H1 (cell line): ENCODE measurements around the gene OGG1. TPM values are rescaled to one million over a fixed set of nuclear protein-coding genes. Genes with fewer than 3 reads are reported as not detected.

Experiments used
- CTCF ChIA-PET: fragments of 300-600 bp; sonication (Branson Sonifier 250); formaldehyde crosslinking; loops from one replicate; lab custom pipeline; 2021; ENCODE audit not compliant: partially characterized antibody; lab: Charles Lee
- POLR2A ChIA-PET: fragments of 300-600 bp; sonication (Branson Sonifier 250); formaldehyde crosslinking; loops from one replicate; lab custom pipeline; 2021; ENCODE audit warnings: inconsistent platforms; ENCODE audit not compliant: partially characterized antibody; lab: Charles Lee
- DNase-seq, 2 experiments: peaks; one replicate each; pipeline versions ENCODE4 v3.0.0 to v3.0.0-alpha.2; 2010 to 2022; ENCODE audit warnings: low spot score in 2 of 2, low read depth in 1 of 2, mixed read lengths in 1 of 2
- FAIRE-seq: peaks from 2 replicates; lab custom pipeline; 2011; peaks lifted over from hg19 to GRCh38; lab: Jason Lieb, UNC
- H2AFZ ChIP-seq: 2 replicates; pipeline ENCODE4 v1.8.1; 2012; ENCODE audit warnings: low read length, inconsistent platforms
- H2AK5ac ChIP-seq: 2 replicates; pipeline ENCODE4 v1.6.1; 2013; ENCODE audit warnings: low read depth, low read length
- H2BK120ac ChIP-seq: replicated peaks from 2 replicates; pipeline ENCODE3; 2013; ENCODE audit warnings: low read depth, low read length, inconsistent platforms
- H2BK12ac ChIP-seq: 2 replicates; pipeline ENCODE4 v1.6.1; 2013; ENCODE audit warnings: low read depth, low read length
- H2BK15ac ChIP-seq: 2 replicates; pipeline ENCODE4 v1.6.1; 2013; ENCODE audit warnings: low read length
- H2BK20ac ChIP-seq: 2 replicates; pipeline ENCODE4 v1.6.1; 2013; ENCODE audit warnings: low read length
- H2BK5ac ChIP-seq: 2 replicates; pipeline ENCODE4 v1.6.1; 2013; ENCODE audit warnings: low read depth, low read length
- H3K14ac ChIP-seq: 2 replicates; pipeline ENCODE4 v1.6.1; 2013; ENCODE audit warnings: inconsistent platforms; ENCODE audit not compliant: insufficient read length
- H3K18ac ChIP-seq: 2 replicates; pipeline ENCODE4 v1.6.1; 2013; ENCODE audit warnings: low read length; ENCODE audit errors: extremely low read depth
- H3K23ac ChIP-seq: 2 replicates; pipeline ENCODE4 v1.6.1; 2013; ENCODE audit warnings: inconsistent platforms; ENCODE audit not compliant: insufficient read length
- H3K23me2 ChIP-seq: 2 replicates; pipeline ENCODE4 v1.6.1; 2013; ENCODE audit warnings: low read depth, low read length
- H3K27ac ChIP-seq: 2 replicates; pipeline ENCODE4 v1.6.1; 2011; ENCODE audit warnings: low read depth, low read length, inconsistent platforms
- H3K27me3 ChIP-seq, 4 experiments: replicated peaks in 1 of 4; 1 replicate in 1 of 4; 2 replicates in 3 of 4; pipeline versions ENCODE4 v1.6.1 to v1.8.1; 2011 to 2013; ENCODE audit warnings: low read length in 3 of 4, mild to moderate bottlenecking in 3 of 4, inconsistent platforms in 2 of 4, mixed read lengths in 2 of 4, moderate library complexity in 1 of 4; ENCODE audit not compliant: control insufficient read depth in 3 of 4, insufficient read depth in 3 of 4; ENCODE audit errors: extremely low read depth in 1 of 4
- H3K36me3 ChIP-seq, 4 experiments: 2 replicates each; pipeline versions ENCODE4 v1.6.1 to v1.8.1; 2011 to 2013; ENCODE audit warnings: mild to moderate bottlenecking in 4 of 4, low read length in 3 of 4, moderate library complexity in 2 of 4, control low read depth in 1 of 4, inconsistent platforms in 1 of 4; ENCODE audit not compliant: insufficient read depth in 4 of 4, control insufficient read depth in 2 of 4
- H3K4ac ChIP-seq: replicated peaks from 2 replicates; pipeline ENCODE3; 2013; ENCODE audit warnings: low read length, low read depth, mixed read lengths, inconsistent platforms; ENCODE audit not compliant: insufficient read length
- H3K4me1 ChIP-seq, 4 experiments: replicated peaks in 1 of 4; 1 replicate in 1 of 4; 2 replicates in 3 of 4; pipeline versions ENCODE4 v1.6.1 to v1.8.1; 2011 to 2013; ENCODE audit warnings: low read length in 3 of 4, inconsistent platforms in 2 of 4, mixed read lengths in 1 of 4; ENCODE audit not compliant: insufficient read depth in 4 of 4, control insufficient read depth in 3 of 4
- H3K4me2 ChIP-seq, 2 experiments: 2 replicates each; pipeline versions ENCODE4 v1.6.1 to v1.8.1; 2011 to 2013; ENCODE audit warnings: low read depth in 2 of 2, low read length in 2 of 2, control low read depth in 1 of 2, inconsistent platforms in 1 of 2, mild to moderate bottlenecking in 1 of 2; ENCODE audit not compliant: insufficient read depth in 1 of 2
- H3K4me3 ChIP-seq, 4 experiments: fragments of 200-600, 300-600 bp in 1 of 4; sonication (generic), shearing (Covaris generic), sonication (Bioruptor Twin) in 1 of 4; 2 replicates each; pipeline versions ENCODE4 v1.5.1 to v1.8.1; 2011 to 2016; ENCODE audit warnings: low read length in 4 of 4, low read depth in 3 of 4, control low read depth in 2 of 4, inconsistent platforms in 2 of 4, mild to moderate bottlenecking in 2 of 4, mixed read lengths in 1 of 4, moderate library complexity in 1 of 4; ENCODE audit not compliant: insufficient read depth in 2 of 4; ENCODE audit errors: extremely low read depth in 1 of 4
- H3K56ac ChIP-seq: replicated peaks from 2 replicates; pipeline ENCODE3; 2013; ENCODE audit warnings: low read depth, mild to moderate bottlenecking, mixed read lengths, low read length, inconsistent platforms; ENCODE audit not compliant: insufficient read length
- H3K79me1 ChIP-seq: 2 replicates; pipeline ENCODE4 v1.6.1; 2013; ENCODE audit warnings: low read depth, low read length, control low read depth
- H3K79me2 ChIP-seq, 2 experiments: 2 replicates each; pipeline versions ENCODE4 v1.6.1 to v1.8.1; 2012 to 2013; ENCODE audit warnings: low read length in 2 of 2, mild to moderate bottlenecking in 2 of 2, inconsistent platforms in 1 of 2; ENCODE audit not compliant: insufficient read depth in 2 of 2, control insufficient read depth in 1 of 2
- H3K9ac ChIP-seq, 4 experiments: replicated peaks in 1 of 4; 1 replicate in 1 of 4; 2 replicates in 3 of 4; pipeline versions ENCODE4 v1.6.1 to v1.8.1; 2011 to 2013; ENCODE audit warnings: low read depth in 3 of 4, low read length in 3 of 4, control low read depth in 2 of 4, mild to moderate bottlenecking in 2 of 4, moderate library complexity in 2 of 4, inconsistent platforms in 1 of 4; ENCODE audit errors: extremely low read depth in 1 of 4
- H3K9me3 ChIP-seq, 2 experiments: 2 replicates each; pipeline versions ENCODE4 v1.6.1 to v1.8.1; 2012 to 2013; ENCODE audit warnings: mild to moderate bottlenecking in 2 of 2, moderate library complexity in 2 of 2, control low read depth in 1 of 2, inconsistent platforms in 1 of 2, low read depth in 1 of 2, low read length in 1 of 2, mixed read lengths in 1 of 2; ENCODE audit not compliant: insufficient read depth in 2 of 2
- H4K20me1 ChIP-seq, 2 experiments: replicated peaks in 1 of 2; 2 replicates each; pipeline versions ENCODE3 to v1.8.1; 2011 to 2013; ENCODE audit warnings: inconsistent platforms in 2 of 2, low read length in 2 of 2, mild to moderate bottlenecking in 1 of 2; ENCODE audit not compliant: insufficient read depth in 2 of 2, control insufficient read depth in 1 of 2
- H4K5ac ChIP-seq: 2 replicates; pipeline ENCODE4 v1.6.1; 2013; ENCODE audit warnings: low read length, low read depth, mixed read lengths, inconsistent platforms; ENCODE audit not compliant: insufficient read length
- H4K8ac ChIP-seq: 2 replicates; pipeline ENCODE4 v1.8.0; 2013; ENCODE audit warnings: mild to moderate bottlenecking, moderate library complexity, low read length, inconsistent platforms; ENCODE audit not compliant: insufficient read depth; ENCODE audit errors: extremely low read depth
- H4K91ac ChIP-seq: replicated peaks from 2 replicates; pipeline ENCODE3; 2013; ENCODE audit warnings: low read length, mixed read lengths, inconsistent platforms; ENCODE audit not compliant: insufficient read length
- CTCF ChIP-seq, 3 experiments: IDR thresholded peaks; 1 replicate in 2 of 3; 2 replicates in 1 of 3; pipeline versions ENCODE4 v1.5.1 to v1.6.1; 2011; ENCODE audit warnings: low read length in 3 of 3, mild to moderate bottlenecking in 3 of 3, inconsistent platforms in 2 of 3, low read depth in 1 of 3, moderate library complexity in 1 of 3; ENCODE audit not compliant: insufficient read depth in 1 of 3; ENCODE audit errors: control extremely low read depth in 1 of 3
- FOSL1 ChIP-seq: IDR thresholded peaks from 2 replicates; pipeline ENCODE4 v1.6.1; 2011; ENCODE audit warnings: mild to moderate bottlenecking, low read depth, low read length, moderate library complexity; ENCODE audit not compliant: insufficient read depth
- RBBP5 ChIP-seq: IDR thresholded peaks from 2 replicates; pipeline ENCODE4 v1.7.1; 2012; ENCODE audit warnings: low read depth, mild to moderate bottlenecking, inconsistent platforms, low read length, moderate library complexity, borderline replicate concordance
- SP1 ChIP-seq: IDR thresholded peaks from 2 replicates; pipeline ENCODE4 v1.6.1; 2011; ENCODE audit warnings: low read depth, low read length
- TAF1 ChIP-seq: IDR thresholded peaks from 2 replicates; pipeline ENCODE4 v1.6.1; 2011; ENCODE audit warnings: mild to moderate bottlenecking, low read depth, low read length
- USF2 ChIP-seq: IDR thresholded peaks from 2 replicates; pipeline ENCODE4 v1.6.1; 2011; ENCODE audit warnings: low read length, improper control_type of control experiment
- WGBS, 2 experiments: shearing (Covaris generic) in 1 of 2; methylation state at CpG; one replicate each; pipeline versions ENCODE4 v1.1.6 to v1.1.7; 2013 to 2015; ENCODE audit warnings: low lambda C conversion rate in 2 of 2, mixed read lengths in 2 of 2, inconsistent platforms in 1 of 2, low coverage in 1 of 2, missing lambda C conversion rate in 1 of 2; ENCODE audit not compliant: insufficient replicate concordance in 2 of 2, insufficient coverage in 1 of 2, insufficient read length in 1 of 2; ENCODE audit errors: extremely low coverage in 1 of 2, missing lambda C conversion rate in 1 of 2; 5-methylcytosine and 5-hydroxymethylcytosine counted together
- polyA plus RNA-seq, 7 experiments: library from polyadenylated mRNA; depleted of rRNA in 3 of 7; stranded (reverse) in 5 of 7; unstranded in 2 of 7; fragments of >200 nt in 5 of 7; fragments of 200-250 nt in 2 of 7; gene quantifications; 1 replicate in 5 of 7; 2 replicates in 1 of 7; 4 replicates in 1 of 7; pipeline versions ENCODE4 v1.2.1 to v1.2.3, GENCODE V29; 2011 to 2013; ENCODE audit warnings: missing spikeins in 2 of 7, mixed read lengths in 2 of 7
- total RNA-seq: library from RNA; stranded (reverse); fragmentation: NEBNext Ultra II Directional; extraction: Animal tissue kit (Norgen Biotek cat#: 25700); gene quantifications from 2 replicates; pipeline ENCODE4 v1.2.1, GENCODE V29; 2021

OGG1 gene
- total and polyA plus RNA-seq, 2 of the 8 experiments (the other 6 are each of a cell fraction or from before 2014, with no cell fraction given): 29.6 to 46.8 TPM

GRCh38 chr3:9712415-9712814, 37.3 kb upstream of the OGG1 start:
- Histone ChIP-seq H2AFZ (no peak overlapping the region), H3K23ac (no peak overlapping the region), H3K4me1 (peaks cover 0 to 3% (median 0%) of the 10 kb centered on the region in 4 experiments; a peak in 1 of 7 replicates), H3K23me2 (peaks cover 4% of the 10 kb centered on the region; the same call in 1 of the 2 replicates), H3K56ac (no peak overlapping the region), H3K9ac (no peak overlapping the region), H2BK20ac (no peak overlapping the region), H3K27ac (no peak overlapping the region), H3K4me2 (no peak overlapping the region), H3K4ac (no peak overlapping the region), H3K79me2 (no peaks in the 10 kb centered on the region), H3K79me1 (no peaks in the 10 kb centered on the region), H4K20me1 (peaks cover 0 to 2% of the 10 kb centered on the region in 2 experiments), H2BK12ac (no peak overlapping the region), H4K8ac (no peak overlapping the region), H3K9me3 (no peaks in the 10 kb centered on the region), H2BK120ac (no peak overlapping the region), H2BK5ac (no peak overlapping the region), H3K14ac (no peak overlapping the region), H2AK5ac (no peak overlapping the region), H3K18ac (no peak overlapping the region), H4K5ac (no peak overlapping the region), H4K91ac (no peak overlapping the region), H2BK15ac (no peak overlapping the region), H3K36me3 (no peaks in the 10 kb centered on the region), H3K4me3 (no peak overlapping the region), H3K27me3 (peaks cover 0 to 3% (median 0%) of the 10 kb centered on the region in 4 experiments; a peak in 2 of 7 replicates)
- DNase-seq (no peak), FAIRE-seq (no peak)
- POLR2A ChIA-PET: interaction anchor here (1.2 kb wide), 1 partner anchor 12 kb away, joined by 3 read pairs; no protein-coding TSS in a partner anchor
- TF ChIP-seq SP1 (no peak), RBBP5 (no peak), CTCF (IDR thresholded peaks at IDR 0.05; ENCODE audit: control extremely low read depth in 1 of 3, insufficient read depth in 1 of 3, low read depth in 1 of 3, low read length in 3 of 3) (no peak), TAF1 (no peak), USF2 (no peak), FOSL1 (no peak)
- CTCF ChIA-PET: interaction anchor here (0.9 to 8.8 kb wide), 6 partner anchors 10 to 741 kb away, joined by 3 to 84 read pairs (median 4); no protein-coding TSS in a partner anchor
- WGBS, 2 experiments: 76% methylated on average over 2 of the region's 2 CpGs; no CpG with 5 or more reads in 1 of the 2 experiments
